Measurements from ENCODE around the gene SLC39A6. TPM values are rescaled to one million over a fixed set of nuclear protein-coding genes. Genes with fewer than 3 reads are reported as not detected.

The SLC39A6 gene
- polyA plus RNA-seq, 1 of the 3 experiments (the other 2 are of a cell fraction), result 67.4 TPM

GRCh38 chr18:36067055-36067957 lies 61.8 kb downstream of the SLC39A6 start, which contains the start of gene RPRD1A:
RPRD1A (minus strand) TSS chr18:36067559; CDS start chr18:36067404, 155 bp downstream.
- DNase-seq, result peak; percentile 99
- Histone ChIP-seq H3F3A (replicated peaks; ENCODE audit: insufficient read depth) (peaks cover 7% of the 10 kb centered on the region), H3K9me3 (no peaks in the 10 kb centered on the region), H2AFZ (ENCODE audit: low read depth) (peak within 1 kb of the TSS; percentile 95), H3K9ac (peak within 1 kb of the TSS; percentile 94), H3K27ac (ENCODE audit: low read depth in 2 of 2, low read length in 1 of 2) (peak within 1 kb of the TSS; percentile 89 to 90), H3K9me2 (no peaks in the 10 kb centered on the region; the same call in 1 of the 2 replicates), H3K4me3 (ENCODE audit: low read depth in 2 of 2, low read length in 1 of 2) (peak within 1 kb of the TSS; percentile 80 to 84), H3K4me2 (peak within 1 kb of the TSS; percentile 78), H3K36me3 (replicated peaks in 1 of 2; ENCODE audit: control insufficient read depth in 1 of 2, insufficient read depth in 2 of 2, low read length in 1 of 2) (no peaks in the 10 kb centered on the region), H3K27me3 (ENCODE audit: insufficient read depth) (no peaks in the 10 kb centered on the region), H4K20me1 (ENCODE audit: insufficient read depth) (peaks cover 29% of the 10 kb centered on the region), H3K79me2 (ENCODE audit: insufficient read depth) (peaks cover 50% of the 10 kb centered on the region), H3K4me1 (ENCODE audit: control insufficient read depth in 1 of 2, insufficient read depth in 2 of 2, low read depth in 1 of 2, low read length in 1 of 2) (peaks cover 0 to 11% of the 10 kb centered on the region in 2 experiments; a peak in 2 of 4 replicates)
- WGBS (ENCODE audit: low lambda C conversion rate), result 1% methylated on average over 26 of the region's 66 CpGs
- CTCF ChIA-PET, result interaction anchor here (0.8 to 2.2 kb wide), 6 partner anchors 10 to 51 kb away, joined by 3 to 5 read pairs (median 4); no protein-coding TSS in a partner anchor
- POLR2A ChIA-PET, result interaction anchor here (0.7 to 0.8 kb wide), 3 partner anchors 61 to 66 kb away, joined by 3 read pairs; partner anchors contain the start of gene ELP2
- TF ChIP-seq CHD2 (IDR thresholded peaks at IDR 0.05; ENCODE audit: low read length, partially characterized antibody) (peak; percentile 83), POLR2AphosphoS5 (IDR thresholded peaks at IDR 0.05; ENCODE audit: low read depth, low read length) (peak; percentile 70), SIN3A (IDR thresholded peaks at IDR 0.05; ENCODE audit: borderline replicate concordance, low read depth, low read length) (peak; percentile 32; the same call in 1 of the 2 replicates), MXI1 (IDR thresholded peaks at IDR 0.05; ENCODE audit: low read depth, low read length) (peak; percentile 80), GABPA (IDR thresholded peaks at IDR 0.05; ENCODE audit: low read depth) (peak; percentile 77), PBX3 (IDR thresholded peaks at IDR 0.05) (no peak), GATA2 (CRISPR knock-in tag; IDR thresholded peaks at IDR 0.05) (no peak), RFX5 (IDR thresholded peaks at IDR 0.05; ENCODE audit: low read length) (no peak), TAF1 (IDR thresholded peaks at IDR 0.05; ENCODE audit: borderline replicate concordance, low read depth, low read length) (0 out of 2 replicates have a peak, but pooled peaks have one; percentile 45), YY1 (IDR thresholded peaks at IDR 0.05; ENCODE audit: low read depth) (peak; percentile 94), ELF1 (IDR thresholded peaks at IDR 0.05) (no peak), ZBTB33 (IDR thresholded peaks at IDR 0.05; ENCODE audit: borderline replicate concordance, low read depth) (peak; percentile 80; the same call in 1 of the 2 replicates)
- TF ChIP-seq, protein P1, sequence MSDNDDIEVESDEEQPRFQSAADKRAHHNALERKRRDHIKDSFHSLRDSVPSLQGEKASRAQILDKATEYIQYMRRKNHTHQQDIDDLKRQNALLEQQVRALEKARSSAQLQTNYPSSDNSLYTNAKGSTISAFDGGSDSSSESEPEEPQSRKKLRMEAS (IDR thresholded peaks at IDR 0.05; ENCODE audit: low read depth), result peak; percentile 83

Data from SK-N-SH (cell line).